Nephron progenitor cell (in vitro differentiated cells): Measurements from ENCODE around the gene CCL21.

Experiments
- DNase-seq: peaks from one replicate; pipeline ENCODE4 v3.0.0; 2021
- H3K27ac Mint-ChIP-seq: 2 replicates; pipeline ENCODE4 v1.8.0; 2021; ENCODE audit warnings: mild to moderate bottlenecking, moderate library complexity, mixed read lengths
- H3K27me3 Mint-ChIP-seq: 2 replicates; pipeline ENCODE4 v1.8.0; 2021; ENCODE audit warnings: mild to moderate bottlenecking, low read depth, mixed read lengths; ENCODE audit not compliant: poor library complexity
- H3K36me3 Mint-ChIP-seq: 2 replicates; pipeline ENCODE4 v1.8.0; 2021; ENCODE audit warnings: low read depth, mixed read lengths
- H3K4me1 Mint-ChIP-seq: 2 replicates; pipeline ENCODE4 v1.8.0; 2021; ENCODE audit warnings: mixed read lengths
- H3K4me3 Mint-ChIP-seq: 2 replicates; pipeline ENCODE4 v1.8.0; 2021; ENCODE audit warnings: mild to moderate bottlenecking, moderate library complexity, mixed read lengths
- H3K9me3 Mint-ChIP-seq: 2 replicates; pipeline ENCODE4 v1.8.0; 2021; ENCODE audit warnings: mild to moderate bottlenecking, moderate library complexity, mixed read lengths
- TF ChIP-seq, protein P1 (sequence below): fragments of 200-600 bp; sonication (generic); IDR thresholded peaks from 2 replicates; pipeline ENCODE4 v1.5.0; 2021; ENCODE audit warnings: antibody characterized with exemption

Gene CCL21

DNA sequence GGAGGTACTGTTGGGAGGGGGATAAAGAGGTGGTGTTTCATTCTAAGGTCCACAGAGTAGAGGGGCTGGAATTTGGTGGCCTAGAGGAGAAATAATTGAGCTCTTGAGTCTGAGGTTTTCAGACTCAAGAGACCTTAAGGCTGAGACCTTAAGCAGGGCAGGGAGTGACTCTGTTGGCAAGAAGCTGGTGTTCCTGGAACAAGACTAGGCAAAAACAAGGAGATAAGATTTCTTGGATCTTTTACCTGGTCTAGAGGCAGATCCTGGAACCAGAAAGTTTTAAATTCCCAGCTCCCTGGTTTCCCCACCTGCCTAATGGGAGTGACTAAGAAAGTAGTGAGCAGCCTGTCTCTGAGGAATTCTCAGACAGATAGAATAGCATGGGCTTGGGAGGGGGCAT lies 4.1 kb upstream of the CCL21 start:
- Mint-ChIP-seq H3K4me3 (no peak overlapping the region), H3K9me3 (peaks cover 17% of the 10 kb centered on the region), H3K27ac (no peak overlapping the region), H3K4me1 (peaks cover 16% of the 10 kb centered on the region), H3K27me3 (peaks cover 18% of the 10 kb centered on the region), H3K36me3 (peaks cover 11% of the 10 kb centered on the region)
- TF ChIP-seq, protein P1, sequence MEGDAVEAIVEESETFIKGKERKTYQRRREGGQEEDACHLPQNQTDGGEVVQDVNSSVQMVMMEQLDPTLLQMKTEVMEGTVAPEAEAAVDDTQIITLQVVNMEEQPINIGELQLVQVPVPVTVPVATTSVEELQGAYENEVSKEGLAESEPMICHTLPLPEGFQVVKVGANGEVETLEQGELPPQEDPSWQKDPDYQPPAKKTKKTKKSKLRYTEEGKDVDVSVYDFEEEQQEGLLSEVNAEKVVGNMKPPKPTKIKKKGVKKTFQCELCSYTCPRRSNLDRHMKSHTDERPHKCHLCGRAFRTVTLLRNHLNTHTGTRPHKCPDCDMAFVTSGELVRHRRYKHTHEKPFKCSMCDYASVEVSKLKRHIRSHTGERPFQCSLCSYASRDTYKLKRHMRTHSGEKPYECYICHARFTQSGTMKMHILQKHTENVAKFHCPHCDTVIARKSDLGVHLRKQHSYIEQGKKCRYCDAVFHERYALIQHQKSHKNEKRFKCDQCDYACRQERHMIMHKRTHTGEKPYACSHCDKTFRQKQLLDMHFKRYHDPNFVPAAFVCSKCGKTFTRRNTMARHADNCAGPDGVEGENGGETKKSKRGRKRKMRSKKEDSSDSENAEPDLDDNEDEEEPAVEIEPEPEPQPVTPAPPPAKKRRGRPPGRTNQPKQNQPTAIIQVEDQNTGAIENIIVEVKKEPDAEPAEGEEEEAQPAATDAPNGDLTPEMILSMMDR, result no peak
- DNase-seq, result no peak

DNA sequence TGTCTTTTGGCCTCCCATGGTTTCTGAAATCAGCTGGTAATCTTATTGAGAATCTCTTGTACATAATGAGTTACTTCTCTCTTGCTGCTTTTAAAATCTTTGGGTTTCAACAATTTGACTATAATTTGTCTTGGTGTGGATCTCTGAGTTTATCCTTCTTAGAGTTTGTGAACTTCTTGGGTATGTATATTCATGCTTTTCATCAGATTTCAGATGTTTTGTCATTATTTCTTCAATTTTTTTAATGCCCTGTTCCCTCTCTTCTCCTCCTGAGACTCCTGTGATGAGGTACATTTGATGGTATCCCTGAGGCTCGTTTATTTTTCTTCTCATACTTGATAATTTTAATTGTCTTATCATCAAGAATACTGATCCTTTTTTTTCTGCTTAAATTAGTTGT lies 2.2 kb upstream of the CCL21 start:
- Mint-ChIP-seq H3K27ac (no peak overlapping the region), H3K4me1 (no peaks in the 10 kb centered on the region), H3K27me3 (peaks cover 22% of the 10 kb centered on the region), H3K36me3 (peaks cover 11% of the 10 kb centered on the region), H3K4me3 (no peak overlapping the region), H3K9me3 (peaks cover 17% of the 10 kb centered on the region)
- DNase-seq, result no peak
- TF ChIP-seq, protein P1, result no peak

DNA sequence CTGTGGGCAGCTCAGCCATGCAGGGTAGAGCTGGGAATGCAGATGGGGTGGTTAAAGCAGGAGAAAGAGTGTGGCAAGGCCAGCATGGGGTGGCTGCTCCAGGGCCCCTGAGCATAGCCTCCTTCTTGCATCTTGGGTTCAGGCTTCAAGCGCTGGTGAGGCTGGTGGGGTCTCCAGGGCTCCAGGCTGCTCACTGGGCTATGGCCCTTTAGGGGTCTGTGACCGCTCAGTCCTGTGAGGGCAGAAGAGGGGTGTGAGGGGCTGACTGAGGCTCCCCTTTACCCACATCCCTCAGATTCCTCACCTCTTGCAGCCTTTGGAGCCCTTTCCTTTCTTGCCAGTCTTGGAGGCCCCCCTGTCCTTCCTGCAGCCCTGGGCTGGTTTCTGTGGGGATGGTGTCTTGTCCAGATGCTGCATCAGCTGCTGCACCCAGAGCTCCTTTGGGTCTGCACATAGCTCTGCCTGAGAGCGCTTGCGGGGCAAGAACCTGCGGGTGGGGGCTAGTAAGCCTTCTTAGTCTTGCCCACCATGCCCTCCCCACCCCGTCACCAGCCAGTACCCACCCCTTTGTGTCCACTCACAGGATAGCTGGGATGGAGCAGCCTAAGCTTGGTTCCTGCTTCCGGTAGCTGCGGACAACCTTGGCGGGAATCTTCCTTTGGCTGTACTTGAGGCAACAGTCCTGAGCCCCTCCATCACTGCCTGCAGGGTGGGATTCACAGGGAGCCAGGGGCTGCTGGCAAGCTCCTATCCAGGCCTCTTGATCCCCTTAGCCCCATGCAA lies 549 bp downstream of the CCL21 start:
- no peak overlapping the region for H3K27ac Mint-ChIP-seq
- H3K36me3 Mint-ChIP-seq, result peaks cover 11% of the 10 kb centered on the region
- peaks cover 26% of the 10 kb centered on the region for H3K27me3 Mint-ChIP-seq
- H3K4me3 Mint-ChIP-seq, result no peak overlapping the region
- H3K9me3 Mint-ChIP-seq, result peaks cover 17% of the 10 kb centered on the region
- DNase-seq, result no peak
- TF ChIP-seq, protein P1, result no peak
- H3K4me1 Mint-ChIP-seq, result no peaks in the 10 kb centered on the region

- Mint-ChIP-seq H3K27me3 (peaks cover 25% of the 10 kb centered on the region), H3K27ac (no peak overlapping the region), H3K4me1 (peaks cover 1% of the 10 kb centered on the region), H3K9me3 (peaks cover 6% of the 10 kb centered on the region), H3K36me3 (peaks cover 6% of the 10 kb centered on the region), H3K4me3 (no peak overlapping the region)
- DNase-seq, result no peak
- TF ChIP-seq, protein P1, result no peak
Observed at GRCh38 chr9:34707130-34707529, 2.8 kb downstream of the CCL21 start.

DNA sequence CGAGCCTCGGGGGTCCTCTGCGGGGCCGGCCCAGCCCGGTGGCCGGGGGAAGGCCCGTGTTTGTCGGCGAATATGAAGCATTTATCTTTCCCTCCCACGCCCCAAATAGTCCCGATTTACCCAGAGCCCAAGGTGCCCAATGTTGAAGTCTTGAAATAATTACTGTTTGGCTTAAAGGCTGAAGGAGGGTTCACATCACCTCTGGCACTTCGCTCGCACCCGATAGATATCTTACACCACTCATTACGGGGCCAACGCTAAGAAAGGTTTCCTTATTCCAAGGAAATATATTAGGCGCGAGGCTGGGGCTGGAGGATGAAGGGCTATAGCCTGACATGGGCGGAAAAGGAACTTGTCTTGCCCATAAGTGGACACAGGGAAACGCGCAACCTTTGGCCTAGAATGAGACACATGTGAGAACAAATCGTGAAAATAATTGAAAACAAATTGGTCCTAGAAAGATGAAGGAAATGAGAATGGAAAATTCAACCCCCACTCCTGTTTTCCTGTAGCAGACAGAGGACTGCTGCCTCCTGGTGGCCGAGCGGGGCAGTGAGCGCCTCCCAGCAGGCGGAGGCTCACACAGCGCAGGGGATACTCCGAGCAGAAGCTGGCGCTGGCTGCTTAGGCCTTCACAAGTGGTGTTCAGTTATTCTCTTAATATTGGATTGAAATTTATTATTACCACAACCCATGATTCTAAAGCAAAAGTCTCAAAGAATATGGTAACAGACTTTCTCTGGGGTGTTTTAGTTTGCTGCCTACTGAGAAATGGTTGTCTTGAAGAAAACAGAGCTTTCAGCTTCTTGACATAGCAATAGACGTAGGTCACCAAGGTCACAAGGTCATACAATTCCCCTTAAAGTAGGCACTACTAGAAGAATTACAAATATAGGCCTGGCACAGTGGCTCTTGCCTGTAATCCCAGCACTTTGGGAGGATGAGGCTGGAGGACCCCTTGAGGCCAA lies 7.9 kb downstream of the CCL21 start:
- H3K9me3 Mint-ChIP-seq, result no peaks in the 10 kb centered on the region
- peak overlapping the region; percentile 79 for H3K4me3 Mint-ChIP-seq
- peak; percentile 90 for DNase-seq
- H3K27ac Mint-ChIP-seq, result no peak overlapping the region
- H3K4me1 Mint-ChIP-seq, result peaks cover 5% of the 10 kb centered on the region
- H3K27me3 Mint-ChIP-seq, result peaks cover 56% of the 10 kb centered on the region
- H3K36me3 Mint-ChIP-seq, result no peaks in the 10 kb centered on the region
- TF ChIP-seq, protein P1, result peak; percentile 99
